H9 (cell line): ENCODE measurements around the gene TUB. TPM values are rescaled to one million over a fixed set of nuclear protein-coding genes. Genes with fewer than 3 reads are reported as not detected.

ENCODE experiments used
- DNase-seq: peaks from one replicate; pipeline ENCODE4 v3.0.0-alpha.2; 2017
- H2AFZ ChIP-seq: one replicate; pipeline ENCODE4 v1.6.1; 2013; ENCODE audit warnings: mild to moderate bottlenecking, low read length, control low read depth, moderate library complexity
- H2AK5ac ChIP-seq: 2 replicates; pipeline ENCODE4 v1.6.1; 2013; ENCODE audit warnings: low read length, control low read depth, mixed read lengths; ENCODE audit not compliant: insufficient read length
- H2BK120ac ChIP-seq: one replicate; pipeline ENCODE4 v1.6.1; 2013; ENCODE audit warnings: low read depth, mild to moderate bottlenecking, low read length, control low read depth, inconsistent platforms; ENCODE audit not compliant: poor library complexity, severe bottlenecking
- H2BK12ac ChIP-seq: 2 replicates; pipeline ENCODE4 v1.6.1; 2013; ENCODE audit warnings: low read length, control low read depth, mixed read lengths, low read depth; ENCODE audit not compliant: insufficient read length
- H2BK15ac ChIP-seq: 2 replicates; pipeline ENCODE4 v1.6.1; 2013; ENCODE audit warnings: low read depth, low read length, control low read depth
- H2BK20ac ChIP-seq: one replicate; pipeline ENCODE4 v1.6.1; 2013; ENCODE audit warnings: low read depth, mild to moderate bottlenecking, low read length, control low read depth, inconsistent platforms; ENCODE audit not compliant: poor library complexity, severe bottlenecking
- H2BK5ac ChIP-seq: 2 replicates; pipeline ENCODE4 v1.6.1; 2013; ENCODE audit warnings: low read length, control low read depth, mixed read lengths; ENCODE audit not compliant: insufficient read length
- H3K14ac ChIP-seq: 2 replicates; pipeline ENCODE4 v1.6.1; 2013; ENCODE audit warnings: low read length, control low read depth; ENCODE audit not compliant: insufficient read depth
- H3K18ac ChIP-seq: 2 replicates; pipeline ENCODE4 v1.6.1; 2013; ENCODE audit warnings: low read depth, mild to moderate bottlenecking, mixed read lengths, low read length, control low read depth; ENCODE audit not compliant: insufficient read length
- H3K23ac ChIP-seq: 2 replicates; pipeline ENCODE4 v1.6.1; 2013; ENCODE audit warnings: low read length, control low read depth, mixed read lengths, low read depth; ENCODE audit not compliant: insufficient read length
- H3K23me2 ChIP-seq: 2 replicates; pipeline ENCODE4 v1.6.1; 2013; ENCODE audit warnings: low read depth, mild to moderate bottlenecking, mixed read lengths, low read length, control low read depth; ENCODE audit not compliant: insufficient read length, poor library complexity, severe bottlenecking
- H3K27ac ChIP-seq: 2 replicates; pipeline ENCODE4 v1.5.1; 2013; ENCODE audit warnings: low read length, control low read depth, mixed read lengths, low read depth; ENCODE audit not compliant: insufficient read length
- H3K27me3 ChIP-seq: 2 replicates; pipeline ENCODE4 v1.6.1; 2013; ENCODE audit warnings: low read length, control low read depth, inconsistent platforms; ENCODE audit not compliant: insufficient read depth
- H3K4ac ChIP-seq: 2 replicates; pipeline ENCODE4 v1.6.1; 2013; ENCODE audit warnings: low read depth, mild to moderate bottlenecking, control low read depth, inconsistent platforms, low read length, moderate library complexity
- H3K4me1 ChIP-seq: 2 replicates; pipeline ENCODE4 v1.6.1; 2013; ENCODE audit warnings: low read length, control low read depth, inconsistent platforms; ENCODE audit not compliant: insufficient read depth
- H3K4me2 ChIP-seq: 2 replicates; pipeline ENCODE4 v1.6.1; 2013; ENCODE audit warnings: low read length, control low read depth, mixed read lengths; ENCODE audit not compliant: insufficient read length, insufficient read depth
- H3K56ac ChIP-seq: 2 replicates; pipeline ENCODE4 v1.6.1; 2013; ENCODE audit warnings: low read depth, mild to moderate bottlenecking, mixed read lengths, low read length, control low read depth; ENCODE audit not compliant: insufficient read length
- H3K79me1 ChIP-seq: 2 replicates; pipeline ENCODE4 v1.6.1; 2013; ENCODE audit warnings: low read depth, mild to moderate bottlenecking, moderate library complexity, low read length, control low read depth, inconsistent platforms; ENCODE audit not compliant: insufficient read depth, poor library complexity, severe bottlenecking
- H3K79me2 ChIP-seq: 2 replicates; pipeline ENCODE4 v1.6.1; 2013; ENCODE audit warnings: low read length, control low read depth, inconsistent platforms; ENCODE audit not compliant: insufficient read depth
- H3K9ac ChIP-seq: 2 replicates; pipeline ENCODE4 v1.6.1; 2013; ENCODE audit warnings: low read length, control low read depth, mixed read lengths; ENCODE audit not compliant: insufficient read length; ENCODE audit errors: extremely low read depth
- H3K9me3 ChIP-seq: one replicate; pipeline ENCODE4 v1.6.1; 2013; ENCODE audit warnings: low read depth, low read length, inconsistent platforms; ENCODE audit not compliant: control insufficient read depth
- H3T11ph ChIP-seq: one replicate; pipeline ENCODE4 v1.6.1; 2013; ENCODE audit warnings: mild to moderate bottlenecking, low read length, control low read depth, inconsistent platforms
- H4K20me1 ChIP-seq: one replicate; pipeline ENCODE4 v1.6.1; 2013; ENCODE audit not compliant: control insufficient read depth, insufficient read length, insufficient read depth
- H4K5ac ChIP-seq: 2 replicates; pipeline ENCODE4 v1.6.1; 2013; ENCODE audit warnings: low read depth, mild to moderate bottlenecking, mixed read lengths, low read length, control low read depth; ENCODE audit not compliant: insufficient read length
- H4K8ac ChIP-seq: replicated peaks from 2 replicates; pipeline ENCODE4 v1.6.1; 2013; ENCODE audit warnings: low read length, control low read depth, mixed read lengths, low read depth; ENCODE audit not compliant: insufficient read length
- H4K91ac ChIP-seq: 2 replicates; pipeline ENCODE4 v1.6.1; 2013; ENCODE audit warnings: low read depth, mild to moderate bottlenecking, moderate library complexity, mixed read lengths, low read length, control low read depth; ENCODE audit not compliant: insufficient read length
- H3K27ac Mint-ChIP-seq, 3 experiments: 2 replicates in 2 of 3; 3 replicates in 1 of 3; pipeline ENCODE4 v1.8.0; 2020 to 2021; ENCODE audit warnings: mixed read lengths in 3 of 3, mild to moderate bottlenecking in 1 of 3, moderate library complexity in 1 of 3
- H3K27me3 Mint-ChIP-seq: 2 replicates; pipeline ENCODE4 v1.8.0; 2021; ENCODE audit warnings: low read depth, mild to moderate bottlenecking, moderate library complexity, mixed read lengths
- H3K36me3 Mint-ChIP-seq, 3 experiments: 2 replicates in 2 of 3; 3 replicates in 1 of 3; pipeline ENCODE4 v1.8.0; 2020 to 2021; ENCODE audit warnings: low read depth in 3 of 3, mixed read lengths in 3 of 3; ENCODE audit not compliant: insufficient read depth in 1 of 3
- H3K4me1 Mint-ChIP-seq, 2 experiments: 2 replicates each; pipeline ENCODE4 v1.8.0; 2020; ENCODE audit warnings: mixed read lengths in 2 of 2
- H3K4me3 Mint-ChIP-seq, 2 experiments: 2 replicates in 1 of 2; 3 replicates in 1 of 2; pipeline ENCODE4 v1.8.0; 2020 to 2021; ENCODE audit warnings: mild to moderate bottlenecking in 2 of 2, mixed read lengths in 2 of 2, moderate library complexity in 1 of 2
- H3K9me3 Mint-ChIP-seq, 2 experiments: 2 replicates in 1 of 2; 3 replicates in 1 of 2; pipeline ENCODE4 v1.8.0; 2020; ENCODE audit warnings: mild to moderate bottlenecking in 2 of 2, mixed read lengths in 2 of 2, moderate library complexity in 1 of 2
- CTCF ChIP-seq: fragments of 200-600 bp; sonication (generic); conservative IDR thresholded peaks from 3 replicates; pipeline ENCODE4 v1.8.0; 2021; ENCODE audit warnings: antibody characterized with exemption, mild to moderate bottlenecking
- WGBS: extraction: QIAGEN DNeasy Blood & Tissue Kit; methylation state at CpG from one replicate; pipeline ENCODE4 v1.1.7; 2013; ENCODE audit warnings: missing lambda C conversion rate, low lambda C conversion rate, mixed read lengths; ENCODE audit not compliant: insufficient read length; ENCODE audit errors: extremely low coverage; 5-methylcytosine and 5-hydroxymethylcytosine counted together
- total RNA-seq: library from RNA; stranded (reverse); gene quantifications from 2 replicates; pipeline ENCODE4 v1.2.1, GENCODE V29; 2021

TUB gene
- total RNA-seq, 1 experiment from 2014 or later, result 14.8 TPM

- H3K27me3 Mint-ChIP-seq, result peaks cover 48% of the 10 kb centered on the region
- peak; percentile 23 for DNase-seq
Measured at GRCh38 chr11:8068605-8069221, 12.3 kb upstream of the TUB start.

More at GRCh38 chr11:8068605-8069221, 12.3 kb upstream of the TUB start:
- no peak overlapping the region for H3K23ac ChIP-seq
- H3K36me3 Mint-ChIP-seq, result no peaks in the 10 kb centered on the region
- H3K23me2 ChIP-seq, result no peaks in the 10 kb centered on the region
- H4K5ac ChIP-seq, result no peak overlapping the region
- peaks cover 8% of the 10 kb centered on the region for H3K4me1 ChIP-seq
- no peaks in the 10 kb centered on the region for H3K79me2 ChIP-seq
- no peaks in the 10 kb centered on the region for H3K9me3 Mint-ChIP-seq
- H4K91ac ChIP-seq, result no peak overlapping the region
- H3K79me1 ChIP-seq, result no peaks in the 10 kb centered on the region
- no peak overlapping the region for H3K18ac ChIP-seq
- H3K4me3 Mint-ChIP-seq, result no peak overlapping the region
- H3K27ac ChIP-seq, result no peak overlapping the region
- no peak overlapping the region for H2BK20ac ChIP-seq
- H3K4ac ChIP-seq, result no peak overlapping the region
- H3K4me2 ChIP-seq, result no peak overlapping the region
- no peak overlapping the region for H2BK12ac ChIP-seq
- no peak overlapping the region for H3T11ph ChIP-seq
- H3K27ac Mint-ChIP-seq, result peak overlapping the region in 2 of 3 experiments; percentile 71 to 91; a peak in 2 of 7 replicates
- H2BK15ac ChIP-seq, result no peak overlapping the region
- no peak overlapping the region for H2BK5ac ChIP-seq
- H3K14ac ChIP-seq, result no peak overlapping the region
- H2AK5ac ChIP-seq, result no peak overlapping the region
- no peaks in the 10 kb centered on the region for H4K20me1 ChIP-seq
- no peak overlapping the region for H2BK120ac ChIP-seq
- no CpG with 5 or more reads among the region's 15 CpGs for WGBS
- no peak overlapping the region for H3K56ac ChIP-seq
- no peaks in the 10 kb centered on the region; the same call in 1 of the 2 replicates for H3K27me3 ChIP-seq
- no peak overlapping the region for H4K8ac ChIP-seq
- H3K4me1 Mint-ChIP-seq, result peaks cover 40 to 49% of the 10 kb centered on the region in 2 experiments
- TF ChIP-seq CTCF, result no peak
- H2AFZ ChIP-seq, result no peak overlapping the region
- no peaks in the 10 kb centered on the region for H3K9me3 ChIP-seq
- H3K9ac ChIP-seq, result no peak overlapping the region
